Smooth muscle cell (in vitro differentiated cells): ENCODE measurements around the gene FCN2. TPM values are rescaled to one million over a fixed set of nuclear protein-coding genes. Genes with fewer than 3 reads are reported as not detected.

Source experiments
- DNase-seq: peaks from one replicate; lab custom pipeline; 2025; ENCODE audit not compliant: unreplicated experiment; lab: John Stamatoyannopoulos, UW
- H2AFZ ChIP-seq: fragments of 200-600 bp; sonication (generic); 2 replicates; pipeline ENCODE4 v1.6.0; 2016; ENCODE audit warnings: antibody characterized with exemption, low read depth, mild to moderate bottlenecking
- H3F3A ChIP-seq: fragments of 200-600 bp; sonication (generic); 2 replicates; pipeline ENCODE4 v1.6.0; 2017; ENCODE audit warnings: antibody characterized with exemption, low read depth
- H3K27ac ChIP-seq: fragments of 200-600 bp; sonication (generic); 2 replicates; pipeline ENCODE4 v1.5.1; 2016; ENCODE audit warnings: low read depth, mild to moderate bottlenecking
- H3K27me3 ChIP-seq: fragments of 200-600 bp; sonication (generic); 2 replicates; pipeline ENCODE4 v1.6.1; 2016; ENCODE audit warnings: low read depth, mild to moderate bottlenecking
- H3K36me3 ChIP-seq: fragments of 200-600 bp; sonication (generic); 2 replicates; pipeline ENCODE4 v1.5.1; 2016; ENCODE audit warnings: low read depth
- H3K4me1 ChIP-seq: fragments of 200-600 bp; sonication (generic); 2 replicates; pipeline ENCODE4 v1.5.1; 2016; ENCODE audit warnings: low read depth
- H3K4me2 ChIP-seq: fragments of 200-600 bp; sonication (generic); 2 replicates; pipeline ENCODE4 v1.6.0; 2016; ENCODE audit warnings: mild to moderate bottlenecking
- H3K4me3 ChIP-seq: fragments of 200-600 bp; sonication (generic); 2 replicates; pipeline ENCODE4 v1.5.1; 2016; ENCODE audit warnings: mild to moderate bottlenecking
- H3K79me2 ChIP-seq: fragments of 200-600 bp; sonication (generic); 2 replicates; pipeline ENCODE4 v1.6.0; 2016; ENCODE audit warnings: low read depth, mild to moderate bottlenecking
- H3K9ac ChIP-seq: fragments of 200-600 bp; sonication (generic); 2 replicates; pipeline ENCODE4 v1.6.0; 2016; ENCODE audit warnings: low read depth
- H3K9me3 ChIP-seq: fragments of 200-600 bp; sonication (generic); replicated peaks from 2 replicates; pipeline ENCODE4 v1.5.1; 2016; ENCODE audit warnings: low read depth
- H4K20me1 ChIP-seq: fragments of 200-600 bp; sonication (generic); 2 replicates; pipeline ENCODE4 v1.6.0; 2016; ENCODE audit warnings: low read depth
- CTCF ChIP-seq: fragments of 200-600 bp; sonication (generic); IDR thresholded peaks from 2 replicates; pipeline ENCODE4 v1.5.1; 2017; ENCODE audit warnings: borderline replicate concordance, mild to moderate bottlenecking, antibody characterized with exemption; ENCODE audit not compliant: insufficient read depth, poor library complexity, severe bottlenecking
- WGBS: methylation state at CpG from one replicate; pipeline ENCODE4 v1.1.7; 2016; ENCODE audit warnings: low lambda C conversion rate; 5-methylcytosine and 5-hydroxymethylcytosine counted together
- polyA plus RNA-seq: library from polyadenylated mRNA; unstranded; fragments of >200 nt; fragmentation: Nextera tagmentation; extraction: Ambion mirVana; gene quantifications from 2 replicates; pipeline ENCODE4 v1.2.1, GENCODE V29; 2016
- total RNA-seq: library from RNA; depleted of rRNA; stranded (reverse); fragments of >200 nt; gene quantifications from 2 replicates; pipeline ENCODE4 v1.2.3, GENCODE V29; 2014

Gene FCN2
- total and polyA plus RNA-seq, 2 experiments from 2014 or later = not detected

DNA sequence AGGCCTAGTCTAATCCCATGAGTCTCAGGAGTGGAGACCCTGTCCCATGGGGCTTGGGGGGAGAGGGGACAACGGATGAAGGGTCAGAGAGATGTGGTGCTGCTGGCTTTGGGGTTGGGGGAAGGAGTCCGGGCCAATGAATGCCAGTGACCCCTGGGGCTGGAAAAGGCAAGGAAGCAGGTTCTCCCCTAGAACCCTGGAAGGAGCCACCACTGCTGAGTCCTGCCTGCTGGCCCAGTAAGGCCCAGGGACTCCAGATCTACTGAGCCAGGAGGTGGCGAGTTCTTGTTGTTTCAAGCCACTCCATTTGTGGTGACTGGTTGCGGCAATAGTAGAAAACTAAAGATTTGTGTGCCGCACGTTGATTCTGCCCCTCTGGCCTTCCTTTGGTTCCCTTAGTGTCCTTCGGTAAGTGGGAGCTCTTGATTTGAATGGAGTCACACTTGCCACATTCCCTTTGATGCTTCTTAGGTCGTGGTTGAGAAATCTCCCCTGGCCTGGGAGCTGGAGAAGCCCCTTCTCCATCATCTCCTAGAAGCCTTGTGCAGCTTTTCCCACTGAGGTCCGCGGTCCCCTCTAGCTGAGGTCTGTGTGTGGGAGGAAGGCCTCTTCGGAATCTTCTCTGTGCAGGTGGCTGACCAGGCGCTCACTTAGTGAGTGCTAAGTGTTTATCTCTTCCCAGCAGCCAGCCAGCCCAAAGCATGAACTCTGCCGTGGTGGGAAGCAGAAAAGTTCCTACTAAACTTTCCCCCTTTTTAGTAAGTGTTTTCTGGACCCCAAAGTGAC is 28.1 kb downstream of the FCN2 start:
- TF ChIP-seq CTCF = no peak
- H3K9me3 ChIP-seq = no peaks in the 10 kb centered on the region
- H3F3A ChIP-seq = no peaks in the 10 kb centered on the region
- H3K27ac ChIP-seq = no peak overlapping the region
- H4K20me1 ChIP-seq = no peaks in the 10 kb centered on the region
- no peak for DNase-seq
- no peak overlapping the region for H2AFZ ChIP-seq
- H3K4me1 ChIP-seq = no peaks in the 10 kb centered on the region
- WGBS = 90% methylated on average over 13 of the region's 13 CpGs
- H3K79me2 ChIP-seq = no peaks in the 10 kb centered on the region
- H3K36me3 ChIP-seq = no peaks in the 10 kb centered on the region
- H3K4me2 ChIP-seq = no peak overlapping the region
- peaks cover 18% of the 10 kb centered on the region for H3K27me3 ChIP-seq
- H3K9ac ChIP-seq = no peak overlapping the region
- H3K4me3 ChIP-seq = no peak overlapping the region

GRCh38 chr9:134909511-134910481 is 29.2 kb downstream of the FCN2 start:
- Histone ChIP-seq H3K4me1 (no peaks in the 10 kb centered on the region), H3K9me3 (no peaks in the 10 kb centered on the region), H3K27ac (no peak overlapping the region), H4K20me1 (no peaks in the 10 kb centered on the region), H3K79me2 (no peaks in the 10 kb centered on the region), H2AFZ (no peak overlapping the region), H3K36me3 (no peaks in the 10 kb centered on the region), H3F3A (no peaks in the 10 kb centered on the region), H3K27me3 (peaks cover 15% of the 10 kb centered on the region), H3K4me3 (no peak overlapping the region), H3K9ac (no peak overlapping the region), H3K4me2 (no peak overlapping the region)
- WGBS = 90% methylated on average over 24 of the region's 24 CpGs
- no peak for TF ChIP-seq CTCF
- no peak for DNase-seq

- H3K4me1 ChIP-seq = no peaks in the 10 kb centered on the region
- H3F3A ChIP-seq = no peaks in the 10 kb centered on the region
- no peaks in the 10 kb centered on the region for H3K9me3 ChIP-seq
- 90% methylated on average over 20 of the region's 20 CpGs for WGBS
- TF ChIP-seq CTCF = no peak
- H3K36me3 ChIP-seq = no peaks in the 10 kb centered on the region
- peaks cover 4% of the 10 kb centered on the region for H3K27me3 ChIP-seq
- no peak overlapping the region for H3K4me2 ChIP-seq
- no peaks in the 10 kb centered on the region for H3K79me2 ChIP-seq
- H3K27ac ChIP-seq = no peak overlapping the region
- no peak overlapping the region for H3K4me3 ChIP-seq
- no peak overlapping the region for H3K9ac ChIP-seq
- no peaks in the 10 kb centered on the region for H4K20me1 ChIP-seq
- no peak overlapping the region for H2AFZ ChIP-seq
- DNase-seq = no peak
Observed at GRCh38 chr9:134912126-134912840, 31.7 kb downstream of the FCN2 start.
